Activated B cell treated with CpG ODN at 0.5 μM for 24 hours (primary cell): ENCODE results near the gene RAD17. TPM values are rescaled to one million over a fixed set of nuclear protein-coding genes. Genes with fewer than 3 reads are reported as not detected.
"Not testable (repeated sequence)": the region's sequence is repeated elsewhere in the genome, so short reads cannot be mapped to it uniquely, and the experiment has no call there.

ENCODE experiments used
- ATAC-seq: fragments of 200-7000 bp; cut with Tn5 transposase; one replicate; pipeline ENCODE4 v1.10.0; 2021; ENCODE audit warnings: low read depth, mild to moderate bottlenecking, moderate library complexity
- CTCF ChIA-PET: fragments of 350-600 bp; sonication (Branson Sonifier 250); formaldehyde crosslinking; loops from one replicate; lab custom pipeline; 2021; ENCODE audit warnings: antibody characterized with exemption; lab: Charles Lee
- POLR2A ChIA-PET: fragments of 350-600 bp; sonication (Branson Sonifier 250); formaldehyde crosslinking; loops from one replicate; lab custom pipeline; 2021; ENCODE audit warnings: antibody characterized with exemption; lab: Charles Lee
- DNase-seq: peaks from one replicate; pipeline ENCODE4 v3.0.0; 2022
- H3K27ac Mint-ChIP-seq: one replicate; pipeline ENCODE4 v1.8.0; 2020; ENCODE audit warnings: mixed read lengths
- H3K27me3 Mint-ChIP-seq: one replicate; pipeline ENCODE4 v1.8.0; 2021; ENCODE audit warnings: mixed read lengths
- H3K36me3 Mint-ChIP-seq: one replicate; pipeline ENCODE4 v1.8.0; 2021; ENCODE audit warnings: low read depth, mixed read lengths
- H3K4me1 Mint-ChIP-seq: one replicate; pipeline ENCODE4 v1.8.0; 2021; ENCODE audit warnings: mixed read lengths
- H3K4me3 Mint-ChIP-seq: one replicate; pipeline ENCODE4 v1.8.0; 2020; ENCODE audit warnings: mild to moderate bottlenecking, mixed read lengths
- H3K9me3 Mint-ChIP-seq: one replicate; pipeline ENCODE4 v1.8.0; 2020; ENCODE audit warnings: mixed read lengths
- intact Hi-C: fragments of 100-400 bp; cut with micrococcal nuclease; formaldehyde crosslinking; loops from one replicate; pipeline ENCODE4 v1.15.1; 2024
- total RNA-seq: library from RNA; stranded (reverse); gene quantifications from 2 replicates; pipeline ENCODE4 v1.2.3, GENCODE V29; 2022
- TF ChIP-seq, protein P1 (sequence below): fragments of 200-600 bp; IDR thresholded peaks from one replicate; pipeline ENCODE4 v1.8.0; 2022; ENCODE audit warnings: antibody characterized with exemption, mild to moderate bottlenecking

RAD17 gene, protein sequence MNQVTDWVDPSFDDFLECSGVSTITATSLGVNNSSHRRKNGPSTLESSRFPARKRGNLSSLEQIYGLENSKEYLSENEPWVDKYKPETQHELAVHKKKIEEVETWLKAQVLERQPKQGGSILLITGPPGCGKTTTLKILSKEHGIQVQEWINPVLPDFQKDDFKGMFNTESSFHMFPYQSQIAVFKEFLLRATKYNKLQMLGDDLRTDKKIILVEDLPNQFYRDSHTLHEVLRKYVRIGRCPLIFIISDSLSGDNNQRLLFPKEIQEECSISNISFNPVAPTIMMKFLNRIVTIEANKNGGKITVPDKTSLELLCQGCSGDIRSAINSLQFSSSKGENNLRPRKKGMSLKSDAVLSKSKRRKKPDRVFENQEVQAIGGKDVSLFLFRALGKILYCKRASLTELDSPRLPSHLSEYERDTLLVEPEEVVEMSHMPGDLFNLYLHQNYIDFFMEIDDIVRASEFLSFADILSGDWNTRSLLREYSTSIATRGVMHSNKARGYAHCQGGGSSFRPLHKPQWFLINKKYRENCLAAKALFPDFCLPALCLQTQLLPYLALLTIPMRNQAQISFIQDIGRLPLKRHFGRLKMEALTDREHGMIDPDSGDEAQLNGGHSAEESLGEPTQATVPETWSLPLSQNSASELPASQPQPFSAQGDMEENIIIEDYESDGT
- 25.9 and 30.6 TPM in 2 replicates for total RNA-seq

GRCh38 chr5:69369340-69370121 lies at the start of gene RAD17, which contains the start of the genes AK6 and TAF9:
Gene RAD17 (plus strand): TSS chr5:69369818. CDS start chr5:69372209, 2,391 bp downstream.
Gene AK6 (minus strand): TSS chr5:69369520. CDS start chr5:69369490, 30 bp downstream.
Gene TAF9 (minus strand): TSS chr5:69369520. CDS start chr5:69365737, 3,783 bp downstream.
- DNase-seq (peak; percentile 93), ATAC-seq (peak; percentile 94)
- CTCF ChIA-PET: interaction anchor here (1.7 kb wide), 1 partner anchor 276 kb away, joined by 8 read pairs; the partner anchor contains the start of gene SLC30A5
- peak within 1 kb of the TSS; percentile 97 for H3K4me3 Mint-ChIP-seq
- H3K27ac Mint-ChIP-seq: peak within 1 kb of the TSS; percentile 98
- peaks cover 53% of the 10 kb centered on the region for H3K4me1 Mint-ChIP-seq
- POLR2A ChIA-PET: interaction anchor here (0.7 to 1.3 kb wide), 4 partner anchors 35 to 276 kb away, joined by 3 to 13 read pairs (median 4); partner anchors contain the start of genes CCDC125 and CDK7
- H3K36me3 Mint-ChIP-seq: peaks cover 36% of the 10 kb centered on the region
- no peaks in the 10 kb centered on the region for H3K27me3 Mint-ChIP-seq
- intact Hi-C loops: loop anchor here (1.0 kb wide), 7 partner anchors 37 to 327 kb away; partner anchors contain the start of genes CCDC125, CCNB1, CDK7 and CENPH
- TF ChIP-seq, protein P1, sequence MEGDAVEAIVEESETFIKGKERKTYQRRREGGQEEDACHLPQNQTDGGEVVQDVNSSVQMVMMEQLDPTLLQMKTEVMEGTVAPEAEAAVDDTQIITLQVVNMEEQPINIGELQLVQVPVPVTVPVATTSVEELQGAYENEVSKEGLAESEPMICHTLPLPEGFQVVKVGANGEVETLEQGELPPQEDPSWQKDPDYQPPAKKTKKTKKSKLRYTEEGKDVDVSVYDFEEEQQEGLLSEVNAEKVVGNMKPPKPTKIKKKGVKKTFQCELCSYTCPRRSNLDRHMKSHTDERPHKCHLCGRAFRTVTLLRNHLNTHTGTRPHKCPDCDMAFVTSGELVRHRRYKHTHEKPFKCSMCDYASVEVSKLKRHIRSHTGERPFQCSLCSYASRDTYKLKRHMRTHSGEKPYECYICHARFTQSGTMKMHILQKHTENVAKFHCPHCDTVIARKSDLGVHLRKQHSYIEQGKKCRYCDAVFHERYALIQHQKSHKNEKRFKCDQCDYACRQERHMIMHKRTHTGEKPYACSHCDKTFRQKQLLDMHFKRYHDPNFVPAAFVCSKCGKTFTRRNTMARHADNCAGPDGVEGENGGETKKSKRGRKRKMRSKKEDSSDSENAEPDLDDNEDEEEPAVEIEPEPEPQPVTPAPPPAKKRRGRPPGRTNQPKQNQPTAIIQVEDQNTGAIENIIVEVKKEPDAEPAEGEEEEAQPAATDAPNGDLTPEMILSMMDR: no peak
- H3K9me3 Mint-ChIP-seq: no peaks in the 10 kb centered on the region

- TF ChIP-seq, protein P1: no peak
- Mint-ChIP-seq H3K9me3 (no peaks in the 10 kb centered on the region), H3K27me3 (no peaks in the 10 kb centered on the region), H3K27ac (no peak overlapping the region), H3K36me3 (peaks cover 3% of the 10 kb centered on the region), H3K4me3 (no peak overlapping the region), H3K4me1 (peaks cover 2% of the 10 kb centered on the region)
- ChIA-PET CTCF (no interaction called here), POLR2A (no interaction called here)
- intact Hi-C loops: no loop called here
- no peak for DNase-seq
- ATAC-seq: no peak
These were observed 43.3 kb upstream of the RAD17 start for GRCh38 chr5:69326365-69326764.

- CTCF ChIA-PET: interaction anchor here (1.0 kb wide), 1 partner anchor 236 kb away, joined by 5 read pairs; the partner anchor contains the start of gene SLC30A5
- Mint-ChIP-seq H3K9me3 (no peaks in the 10 kb centered on the region), H3K36me3 (peaks cover 4% of the 10 kb centered on the region), H3K4me3 (no peak overlapping the region), H3K27ac (no peak overlapping the region), H3K27me3 (no peaks in the 10 kb centered on the region), H3K4me1 (peaks cover 27% of the 10 kb centered on the region)
- intact Hi-C loops: loop anchor here (10.0 kb wide), 1 partner anchor 1045 kb away; no protein-coding TSS in a partner anchor
- TF ChIP-seq, protein P1: no peak
- no peak for ATAC-seq
- POLR2A ChIA-PET: no interaction called here
- no peak for DNase-seq
These were observed 39.6 kb upstream of the RAD17 start for GRCh38 chr5:69329905-69330489.

GRCh38 chr5:69331528-69332445 lies 37.8 kb upstream of the RAD17 start:
- ATAC-seq (no peak), DNase-seq (no peak)
- intact Hi-C loops: loop anchor here (1.0 to 10.0 kb wide), 6 partner anchors 38 to 1047 kb away; partner anchors contain the start of genes AK6, CDK7, CENPH and RAD17
- H3K4me3 Mint-ChIP-seq: peak overlapping the region; percentile 93
- H3K36me3 Mint-ChIP-seq: peaks cover 4% of the 10 kb centered on the region
- peaks cover 25% of the 10 kb centered on the region for H3K4me1 Mint-ChIP-seq
- TF ChIP-seq, protein P1: no peak
- ChIA-PET CTCF (interaction anchor here (1.2 to 3.2 kb wide), 2 partner anchors 238 to 289 kb away, joined by 3 to 28 read pairs; partner anchors contain the start of gene SLC30A5), POLR2A (interaction anchor here (0.9 to 1.4 kb wide), 4 partner anchors 38 to 1116 kb away, joined by 3 to 14 read pairs (median 5); partner anchors contain the start of genes AK6, CDK7, RAD17 and SLC30A5)
- H3K27me3 Mint-ChIP-seq: no peaks in the 10 kb centered on the region
- no peaks in the 10 kb centered on the region for H3K9me3 Mint-ChIP-seq
- peak overlapping the region; percentile 97 for H3K27ac Mint-ChIP-seq

GRCh38 chr5:69333668-69334315 lies 35.8 kb upstream of the RAD17 start:
- H3K4me1 Mint-ChIP-seq: peaks cover 25% of the 10 kb centered on the region
- H3K9me3 Mint-ChIP-seq, H3K4me3 Mint-ChIP-seq, H3K36me3 Mint-ChIP-seq, ATAC-seq, H3K27ac Mint-ChIP-seq, DNase-seq, H3K27me3 Mint-ChIP-seq: not testable (repeated sequence)
- intact Hi-C loops: loop anchor here (1.0 to 10.0 kb wide), 3 partner anchors 240 to 1049 kb away; no protein-coding TSS in a partner anchor
- CTCF ChIA-PET: interaction anchor here (0.8 to 3.2 kb wide), 3 partner anchors 38 to 291 kb away, joined by 4 to 28 read pairs (median 5); partner anchors contain the start of gene SLC30A5
- POLR2A ChIA-PET: interaction anchor here (2.2 kb wide), 1 partner anchor 240 kb away, joined by 12 read pairs; the partner anchor contains the start of gene SLC30A5
